Measurements from ENCODE around the gene DNAH5. TPM values are rescaled to one million over a fixed set of nuclear protein-coding genes. Genes with fewer than 3 reads are reported as not detected.

The DNAH5 gene
- total RNA-seq, 4 donors from 2014 or later = 0.04 to 0.39 (median 0.20) TPM; not detected in 1

DNA sequence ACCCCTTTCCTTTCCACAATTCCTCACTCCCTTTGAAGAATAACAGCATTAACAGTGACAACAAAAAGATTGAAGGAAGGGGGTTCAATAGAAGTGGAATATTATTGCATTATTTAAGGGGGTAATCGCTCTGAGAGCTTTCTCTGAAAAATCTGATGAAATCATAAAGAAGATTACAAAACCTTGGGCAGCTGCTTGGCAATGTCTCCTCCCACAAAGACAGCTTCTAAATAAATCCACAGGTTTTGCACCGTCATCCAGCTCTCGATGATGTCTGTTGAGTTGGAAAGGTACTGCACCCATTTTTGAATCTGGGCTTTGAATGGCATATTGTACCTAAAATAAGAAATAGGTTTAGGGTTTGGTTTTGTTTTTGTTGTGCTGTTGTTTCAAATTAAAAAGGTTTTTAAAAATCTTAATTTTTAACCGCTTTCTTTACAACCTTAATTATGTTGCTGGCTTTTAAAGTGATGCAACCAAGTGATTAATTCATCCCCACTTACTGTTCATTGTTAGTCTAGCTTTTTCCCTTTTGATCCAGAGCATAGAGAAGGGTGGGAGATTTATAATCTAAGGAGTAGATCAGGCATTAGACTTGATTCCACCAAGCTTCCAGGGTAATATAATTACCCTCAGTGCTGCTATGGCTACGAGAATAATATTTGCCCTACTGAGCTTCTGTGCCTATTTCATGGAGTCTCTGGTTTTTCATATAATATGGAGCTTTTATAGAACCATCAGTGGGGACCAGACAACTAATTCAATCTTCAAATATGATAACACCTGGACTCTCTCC, 85.0 kb downstream of the DNAH5 start:
- DNase-seq (ENCODE audit: low spot score in 2 of 2) = no peak
- intact Hi-C loops (cut with DNase I; ENCODE audit: low total_unique reads) = loop anchor here (5.0 kb wide), 1 partner anchor 497 kb away; no protein-coding TSS in a partner anchor
- WGBS, 2 donors = 63 to 66% methylated on average over 5 of the region's 5 CpGs
- H3K4me3 ChIP-seq (ENCODE audit: low read depth, poor library complexity, severe bottlenecking) = no peak overlapping the region
- TF ChIP-seq CTCF (IDR thresholded peaks at IDR 0.05) (no peak), POLR2A (IDR thresholded peaks at IDR 0.05) (no peak)

GRCh38 chr5:13843175-13843846, 101.2 kb downstream of the DNAH5 start:
- intact Hi-C loops (cut with DNase I; ENCODE audit: low total_unique reads) = no loop called here
- no peak overlapping the region for H3K4me3 ChIP-seq (ENCODE audit: low read depth, poor library complexity, severe bottlenecking)
- no peak for DNase-seq (ENCODE audit: low spot score in 2 of 2)
- WGBS, 2 donors = 74 to 80% methylated on average over 6 of the region's 6 CpGs
- no peak for TF ChIP-seq POLR2A (IDR thresholded peaks at IDR 0.05)
- no peak for TF ChIP-seq CTCF (IDR thresholded peaks at IDR 0.05)

DNA sequence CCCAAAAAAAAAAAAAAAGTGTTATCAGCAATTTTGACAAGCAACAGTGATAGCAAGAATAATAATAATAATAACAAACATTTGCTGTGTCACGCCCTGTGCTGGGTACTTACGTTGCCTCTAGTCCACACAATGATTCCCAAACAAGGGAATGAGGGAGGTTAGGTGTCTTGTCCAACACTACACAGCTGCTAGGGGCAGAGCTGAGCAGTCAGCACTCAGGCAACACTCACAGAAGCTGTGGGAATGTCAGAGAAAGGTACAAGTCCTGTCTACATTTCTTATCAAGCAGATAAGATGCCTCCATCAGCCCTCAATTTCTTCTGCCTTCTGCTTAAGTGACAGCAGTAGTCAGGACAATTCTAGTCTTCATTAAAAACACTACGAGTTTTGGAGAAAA, 111.0 kb downstream of the DNAH5 start:
- no peak for TF ChIP-seq CTCF (IDR thresholded peaks at IDR 0.05)
- no peak for TF ChIP-seq POLR2A (IDR thresholded peaks at IDR 0.05)
- DNase-seq (ENCODE audit: low spot score in 2 of 2) = no peak
- H3K4me3 ChIP-seq (ENCODE audit: low read depth, poor library complexity, severe bottlenecking) = no peak overlapping the region
- intact Hi-C loops (cut with DNase I; ENCODE audit: low total_unique reads) = no loop called here
- 70 to 77% methylated on average over 3 of the region's 3 CpGs for WGBS, 2 donors

- no peak for DNase-seq (ENCODE audit: low spot score in 2 of 2)
- H3K4me3 ChIP-seq (ENCODE audit: low read depth, poor library complexity, severe bottlenecking) = no peak overlapping the region
- intact Hi-C loops (cut with DNase I; ENCODE audit: low total_unique reads) = no loop called here
- WGBS, 2 donors = 26 to 27% methylated on average over 3 of the region's 3 CpGs
- TF ChIP-seq POLR2A (IDR thresholded peaks at IDR 0.05) (no peak), CTCF (IDR thresholded peaks at IDR 0.05) (no peak)
These were observed 113.1 kb downstream of the DNAH5 start for GRCh38 chr5:13831351-13831750.

DNA sequence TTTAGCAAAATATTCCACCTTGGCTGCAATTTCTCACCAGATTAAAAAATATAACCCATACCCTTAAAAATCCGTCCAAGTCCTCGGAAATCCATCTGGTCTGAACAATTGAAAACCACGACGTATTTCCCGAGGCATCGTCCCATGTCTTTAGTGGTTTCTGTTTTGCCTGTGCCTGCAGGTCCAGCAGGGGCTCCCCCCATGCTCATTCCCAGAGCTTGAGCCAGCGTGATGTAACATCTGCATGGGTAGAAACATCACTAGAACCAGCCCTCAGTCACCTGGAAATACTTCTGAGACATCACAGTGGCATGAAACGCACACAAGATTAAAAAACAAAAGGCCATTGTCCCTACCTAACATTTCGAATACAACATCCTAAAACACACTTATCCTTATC, 114.0 kb downstream of the DNAH5 start:
- intact Hi-C loops (cut with DNase I; ENCODE audit: low total_unique reads) = no loop called here
- TF ChIP-seq CTCF (IDR thresholded peaks at IDR 0.05) (no peak), POLR2A (IDR thresholded peaks at IDR 0.05) (no peak)
- 62 to 68% methylated on average over 9 of the region's 9 CpGs for WGBS, 2 donors
- no peak for DNase-seq (ENCODE audit: low spot score in 2 of 2)
- H3K4me3 ChIP-seq (ENCODE audit: low read depth, poor library complexity, severe bottlenecking) = no peak overlapping the region

All from lower leg skin (tissue), 4 donors.